ENCODE results near the gene MTERF2. TPM values are rescaled to one million over a fixed set of nuclear protein-coding genes. Genes with fewer than 3 reads are reported as not detected.

The MTERF2 gene
- total RNA-seq, 4 donors from 2014 or later = 22.9 to 37.0 (median 31.3) TPM

Other genes with a start within 250 kb of the MTERF2 start
- gene RIC8B, start 212.5 kb downstream of the MTERF2 start, total RNA-seq = 10 to 100 TPM; 32.5 to 49.8 (median 41.6) TPM
- gene TMEM263, start 31.2 kb downstream of the MTERF2 start, total RNA-seq = 10 to 100 TPM; 74.3 to 91.0 (median 81.9) TPM
- 10 to 100 TPM; 53.3 to 68.8 (median 61.7) TPM for gene CRY1, start 106.4 kb upstream of the MTERF2 start, total RNA-seq

All from thyroid gland (tissue), 4 donors.